SU-DHL-6 (cell line): ENCODE measurements around the gene UBA1.

ENCODE experiments used
- H2AFZ ChIP-seq: fragments of 200-600 bp; sonication (generic); 2 replicates; pipeline ENCODE4 v1.6.1; 2014; ENCODE audit warnings: low read depth, mild to moderate bottlenecking, moderate library complexity, mixed read lengths, antibody characterized with exemption, low read length; ENCODE audit not compliant: severe bottlenecking
- H3F3A ChIP-seq: fragments of 200-600 bp; shearing (Covaris generic); 2 replicates; pipeline ENCODE4 v1.6.0; 2016; ENCODE audit warnings: antibody characterized with exemption, mild to moderate bottlenecking; ENCODE audit not compliant: insufficient read depth
- H3K27ac ChIP-seq: fragments of 200-600 bp; sonication (generic); 2 replicates; pipeline ENCODE4 v1.5.1; 2016; ENCODE audit warnings: low read depth, mild to moderate bottlenecking, low read length, moderate library complexity, mixed read lengths
- H3K27me3 ChIP-seq: fragments of 200-600 bp; sonication (generic), shearing (Covaris generic); 2 replicates; pipeline ENCODE4 v1.6.0; 2014; ENCODE audit warnings: mild to moderate bottlenecking, low read length
- H3K36me3 ChIP-seq: fragments of 200-600 bp; sonication (generic); 2 replicates; pipeline ENCODE4 v1.6.1; 2014; ENCODE audit warnings: mild to moderate bottlenecking, low read length, mixed read lengths
- H3K4me2 ChIP-seq: fragments of 300-600, 200-600 bp; shearing (Covaris generic), sonication (generic); 2 replicates; pipeline ENCODE4 v1.6.0; 2014; ENCODE audit warnings: low read length, low read depth, mild to moderate bottlenecking; ENCODE audit not compliant: poor library complexity, severe bottlenecking
- H3K4me3 ChIP-seq: fragments of 200-600 bp; sonication (generic); 2 replicates; pipeline ENCODE4 v1.5.1; 2014; ENCODE audit warnings: antibody characterized with exemption, low read length, mild to moderate bottlenecking, mixed read lengths; ENCODE audit not compliant: insufficient read depth, poor library complexity, severe bottlenecking
- H3K79me2 ChIP-seq: fragments of 200-600 bp; sonication (generic); 2 replicates; pipeline ENCODE4 v1.6.1; 2014; ENCODE audit warnings: mild to moderate bottlenecking, low read length, moderate library complexity; ENCODE audit not compliant: insufficient read depth
- H3K9ac ChIP-seq: fragments of 200-600 bp; sonication (generic); 2 replicates; pipeline ENCODE4 v1.7.0; 2014; ENCODE audit warnings: mild to moderate bottlenecking, low read length
- H3K9me2 ChIP-seq: fragments of 200-600 bp; sonication (generic); replicated peaks from 2 replicates; pipeline ENCODE4 v1.6.1; 2014; ENCODE audit warnings: low read length; ENCODE audit not compliant: insufficient read depth
- H3K9me3 ChIP-seq: fragments of 200-600 bp; sonication (generic); 2 replicates; pipeline ENCODE4 v1.6.1; 2014; ENCODE audit warnings: low read length, mixed read lengths; ENCODE audit not compliant: insufficient read depth
- H4K20me1 ChIP-seq: fragments of 200-600 bp; sonication (generic); 2 replicates; pipeline ENCODE4 v1.6.1; 2014; ENCODE audit warnings: low read depth, mild to moderate bottlenecking, antibody characterized with exemption, low read length, moderate library complexity, mixed read lengths
- EZH2phosphoT487 ChIP-seq: fragments of 200-600 bp; sonication (generic), shearing (Covaris generic); conservative IDR thresholded peaks from 2 replicates; pipeline ENCODE4 v1.6.1; 2018; ENCODE audit warnings: mild to moderate bottlenecking, antibody characterized with exemption, low read length, moderate library complexity, mixed read lengths
- TF ChIP-seq, protein P1 (sequence below): fragments of 200-600 bp; sonication (generic); IDR thresholded peaks from one replicate; pipeline ENCODE4 v1.5.1; 2017; ENCODE audit warnings: antibody characterized with exemption, mild to moderate bottlenecking, low read length, moderate library complexity; ENCODE audit not compliant: insufficient read depth, poor library complexity, severe bottlenecking

Gene UBA1

GRCh38 chrX:47174376-47174775, 19.3 kb upstream of the UBA1 start:
- Histone ChIP-seq H3K36me3 (no peaks in the 10 kb centered on the region), H4K20me1 (no peaks in the 10 kb centered on the region), H3K27ac (no peak overlapping the region), H3K9me2 (no peaks in the 10 kb centered on the region), H3K79me2 (no peaks in the 10 kb centered on the region), H3K9ac (no peak overlapping the region), H3K9me3 (no peaks in the 10 kb centered on the region), H2AFZ (no peak overlapping the region), H3K4me2 (no peak overlapping the region), H3K27me3 (no peaks in the 10 kb centered on the region), H3K4me3 (no peak overlapping the region), H3F3A (no peaks in the 10 kb centered on the region)
- TF ChIP-seq, protein P1, sequence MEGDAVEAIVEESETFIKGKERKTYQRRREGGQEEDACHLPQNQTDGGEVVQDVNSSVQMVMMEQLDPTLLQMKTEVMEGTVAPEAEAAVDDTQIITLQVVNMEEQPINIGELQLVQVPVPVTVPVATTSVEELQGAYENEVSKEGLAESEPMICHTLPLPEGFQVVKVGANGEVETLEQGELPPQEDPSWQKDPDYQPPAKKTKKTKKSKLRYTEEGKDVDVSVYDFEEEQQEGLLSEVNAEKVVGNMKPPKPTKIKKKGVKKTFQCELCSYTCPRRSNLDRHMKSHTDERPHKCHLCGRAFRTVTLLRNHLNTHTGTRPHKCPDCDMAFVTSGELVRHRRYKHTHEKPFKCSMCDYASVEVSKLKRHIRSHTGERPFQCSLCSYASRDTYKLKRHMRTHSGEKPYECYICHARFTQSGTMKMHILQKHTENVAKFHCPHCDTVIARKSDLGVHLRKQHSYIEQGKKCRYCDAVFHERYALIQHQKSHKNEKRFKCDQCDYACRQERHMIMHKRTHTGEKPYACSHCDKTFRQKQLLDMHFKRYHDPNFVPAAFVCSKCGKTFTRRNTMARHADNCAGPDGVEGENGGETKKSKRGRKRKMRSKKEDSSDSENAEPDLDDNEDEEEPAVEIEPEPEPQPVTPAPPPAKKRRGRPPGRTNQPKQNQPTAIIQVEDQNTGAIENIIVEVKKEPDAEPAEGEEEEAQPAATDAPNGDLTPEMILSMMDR: no peak
- TF ChIP-seq EZH2phosphoT487: no peak

DNA sequence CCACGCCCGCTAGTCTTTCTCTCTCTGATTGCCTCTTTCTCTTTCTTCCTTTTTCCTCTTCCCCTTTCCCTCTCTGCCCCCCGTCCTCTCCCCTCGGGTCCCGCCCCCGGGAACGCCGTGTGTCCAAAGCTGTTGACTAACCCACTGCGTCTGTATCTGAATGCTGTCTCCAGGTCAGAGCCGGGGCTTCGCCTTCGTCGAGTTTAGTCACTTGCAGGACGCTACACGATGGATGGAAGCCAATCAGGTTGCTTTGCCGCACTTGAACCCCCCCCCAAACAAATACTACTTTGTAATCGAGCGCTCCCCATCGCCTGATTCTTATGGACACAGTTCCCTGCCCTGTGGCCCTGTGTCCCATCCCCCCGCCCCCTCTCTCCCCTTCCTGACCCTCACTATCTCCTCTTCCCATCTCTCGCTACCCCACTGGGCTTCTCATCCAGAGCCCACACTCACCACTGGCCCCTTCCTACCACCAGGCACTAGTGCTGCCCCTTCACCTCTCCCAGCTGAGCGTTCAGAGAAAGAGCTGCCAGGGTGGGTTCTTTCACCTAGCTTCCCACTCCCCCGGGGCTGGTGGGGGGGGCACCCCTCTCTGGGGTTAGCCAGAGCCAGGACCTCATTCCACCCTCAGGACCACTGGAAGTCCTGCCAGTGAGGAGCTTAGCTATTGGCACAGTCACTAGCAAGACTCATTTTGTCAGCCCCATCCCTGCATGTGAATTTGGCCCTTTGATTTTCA, 18.6 kb upstream of the UBA1 start:
- Histone ChIP-seq H3K4me2 (no peak overlapping the region), H4K20me1 (no peaks in the 10 kb centered on the region), H2AFZ (no peak overlapping the region), H3K79me2 (no peaks in the 10 kb centered on the region), H3K9ac (no peak overlapping the region), H3K27me3 (no peaks in the 10 kb centered on the region), H3K27ac (no peak overlapping the region), H3K9me3 (no peaks in the 10 kb centered on the region), H3K36me3 (no peaks in the 10 kb centered on the region), H3F3A (no peaks in the 10 kb centered on the region), H3K4me3 (no peak overlapping the region), H3K9me2 (no peaks in the 10 kb centered on the region)
- TF ChIP-seq, protein P1: no peak
- no peak for TF ChIP-seq EZH2phosphoT487

- no peaks in the 10 kb centered on the region for H3K9me2 ChIP-seq
- H4K20me1 ChIP-seq: no peaks in the 10 kb centered on the region
- H3K79me2 ChIP-seq: no peaks in the 10 kb centered on the region
- H3K9ac ChIP-seq: no peak overlapping the region
- no peaks in the 10 kb centered on the region for H3K36me3 ChIP-seq
- no peaks in the 10 kb centered on the region for H3F3A ChIP-seq
- no peak overlapping the region for H3K4me3 ChIP-seq
- TF ChIP-seq EZH2phosphoT487: no peak
- TF ChIP-seq, protein P1: no peak
- no peak overlapping the region for H3K27ac ChIP-seq
- H2AFZ ChIP-seq: no peak overlapping the region
- no peak overlapping the region for H3K4me2 ChIP-seq
- H3K9me3 ChIP-seq: no peaks in the 10 kb centered on the region
- H3K27me3 ChIP-seq: no peaks in the 10 kb centered on the region
These were observed 18.0 kb upstream of the UBA1 start for GRCh38 chrX:47175588-47175980.
